Upper lobe of left lung (tissue), 4 donors: ENCODE measurements around the gene C2.

Source experiments
- CTCF ChIP-seq, 6 experiments: fragments of 450-650 bp in 4 of 6; fragments of 200-600 bp in 2 of 6; sonication (generic) in 2 of 6; IDR thresholded peaks; one replicate each; pipeline ENCODE4 v1.5.1; 2016 to 2019; ENCODE audit warnings: antibody characterized with exemption in 6 of 6
- EP300 ChIP-seq, 4 donors: sonication (generic); formaldehyde crosslinking; IDR thresholded peaks; one replicate each; pipeline ENCODE4 v1.5.1; 2017; ENCODE audit warnings: antibody characterized with exemption in 4 of 4, control low read depth in 2 of 4

DNA sequence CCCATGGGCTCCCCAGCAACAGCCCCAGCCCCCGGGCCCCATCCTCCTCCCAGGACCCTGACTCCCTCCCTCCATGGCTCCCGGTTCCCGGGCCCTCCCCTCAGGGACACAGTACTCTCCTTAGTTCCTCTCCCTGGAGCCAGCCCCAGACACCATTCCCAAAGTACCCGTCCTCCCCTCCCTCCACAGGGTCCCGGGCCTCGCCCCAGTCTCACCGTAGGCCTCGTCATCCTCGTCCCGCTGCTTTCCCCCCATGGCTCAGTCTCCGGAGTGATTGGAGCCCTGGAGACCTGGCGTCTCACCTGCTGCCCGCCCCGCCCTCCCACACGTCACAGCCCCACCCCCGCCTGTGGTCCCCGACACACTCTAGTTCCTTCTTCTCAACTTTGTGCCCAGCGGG, 48.8 kb upstream of the C2 start, which contains the start of gene SLC44A4:
- TF ChIP-seq EP300 (IDR thresholded peaks at IDR 0.05) (no peak), CTCF (IDR thresholded peaks at IDR 0.05) (no peak)
